GM19043 (cell line): ENCODE data around the gene UBE2R2.
"Not testable (repeated sequence)": the region's sequence is repeated elsewhere in the genome, so short reads cannot be mapped to it uniquely, and the experiment has no call there.

Source experiments
- ATAC-seq: cut with Tn5 transposase; IDR thresholded peaks from one replicate; pipeline ENCODE4 v1.9.1; 2021; ENCODE audit warnings: low read depth; ENCODE audit not compliant: unreplicated experiment

Gene UBE2R2

GRCh38 chr9:33923998-33924701 is 107.2 kb downstream of the UBE2R2 start:
- ATAC-seq: no peak

- no peak for ATAC-seq
Observed at GRCh38 chr9:33924978-33925797, 108.2 kb downstream of the UBE2R2 start.

GRCh38 chr9:33926746-33927485 is 110.0 kb downstream of the UBE2R2 start:
- no peak for ATAC-seq

- ATAC-seq: no peak
Observed at GRCh38 chr9:33927694-33928093, 110.7 kb downstream of the UBE2R2 start.

GRCh38 chr9:33931326-33931725 is 114.4 kb downstream of the UBE2R2 start:
- ATAC-seq: no peak

- no peak for ATAC-seq
Observed at GRCh38 chr9:33932078-33932807, 115.3 kb downstream of the UBE2R2 start.

GRCh38 chr9:33934188-33934878 is 117.4 kb downstream of the UBE2R2 start:
- ATAC-seq: no peak

GRCh38 chr9:33939924-33940874 is 123.2 kb downstream of the UBE2R2 start:
- no peak for ATAC-seq

GRCh38 chr9:33942471-33943083 is 125.6 kb downstream of the UBE2R2 start:
- no peak for ATAC-seq

GRCh38 chr9:33943389-33943788 is 126.4 kb downstream of the UBE2R2 start:
- no peak for ATAC-seq

- ATAC-seq: no peak
Observed at GRCh38 chr9:33946779-33947535, 130.0 kb downstream of the UBE2R2 start.

- ATAC-seq: no peak
Observed at GRCh38 chr9:33950371-33950770, 133.4 kb downstream of the UBE2R2 start.

- no peak for ATAC-seq
Observed at GRCh38 chr9:33952066-33952465, 135.1 kb downstream of the UBE2R2 start.

- no peak for ATAC-seq
Observed at GRCh38 chr9:33956544-33956943, 139.6 kb downstream of the UBE2R2 start.

GRCh38 chr9:33959725-33960124 is 142.8 kb downstream of the UBE2R2 start:
- ATAC-seq: no peak

GRCh38 chr9:33962468-33962867 is 145.5 kb downstream of the UBE2R2 start:
- ATAC-seq: not testable (repeated sequence)

- ATAC-seq: no peak
Observed at GRCh38 chr9:33964086-33964768, 147.3 kb downstream of the UBE2R2 start.
